Measurements from ENCODE around the gene TRPC1. TPM values are rescaled to one million over a fixed set of nuclear protein-coding genes. Genes with fewer than 3 reads are reported as not detected.

TRPC1 gene
- total RNA-seq, 4 donors from 2014 or later = 18.8 to 46.7 (median 23.4) TPM

GRCh38 chr3:142777927-142778326 is 54.1 kb downstream of the TRPC1 start:
- Histone ChIP-seq H3K9me3 (no peaks in the 10 kb centered on the region), H3K27ac (no peak overlapping the region), H3K4me1 (no peaks in the 10 kb centered on the region), H3K36me3 (peaks cover 0 to 15% of the 10 kb centered on the region in 2 donors), H3K27me3 (no peaks in the 10 kb centered on the region), H3K4me3 (no peak overlapping the region)
- TF ChIP-seq POLR2A (IDR thresholded peaks at IDR 0.05) (no peak), CTCF (IDR thresholded peaks at IDR 0.05) (no peak), EP300 (IDR thresholded peaks at IDR 0.05) (no peak), POLR2AphosphoS5 (IDR thresholded peaks at IDR 0.05) (no peak)
- no peak for ATAC-seq

- H3K4me3 ChIP-seq = no peak overlapping the region
- WGBS, 2 donors (ENCODE audit: low coverage in 1 of 2) = 84 to 85% methylated on average over 2 of the region's 2 CpGs
- H3K27ac ChIP-seq = no peak overlapping the region
- peaks cover 0 to 20% of the 10 kb centered on the region in 2 donors for H3K36me3 ChIP-seq
- H3K9me3 ChIP-seq = no peaks in the 10 kb centered on the region
- no peaks in the 10 kb centered on the region for H3K27me3 ChIP-seq
- no peak for ATAC-seq
- no peak for TF ChIP-seq CTCF (IDR thresholded peaks at IDR 0.05)
- no peak for TF ChIP-seq EP300 (IDR thresholded peaks at IDR 0.05)
- no peak for TF ChIP-seq POLR2AphosphoS5 (IDR thresholded peaks at IDR 0.05)
- no peak for TF ChIP-seq POLR2A (IDR thresholded peaks at IDR 0.05)
- H3K4me1 ChIP-seq = no peaks in the 10 kb centered on the region
Measured at GRCh38 chr3:142778541-142778940, 54.7 kb downstream of the TRPC1 start.

GRCh38 chr3:142779591-142779990 is 55.8 kb downstream of the TRPC1 start:
- TF ChIP-seq CTCF (IDR thresholded peaks at IDR 0.05) (no peak), EP300 (IDR thresholded peaks at IDR 0.05) (no peak), POLR2A (IDR thresholded peaks at IDR 0.05) (no peak), POLR2AphosphoS5 (IDR thresholded peaks at IDR 0.05) (no peak)
- ATAC-seq = no peak
- H3K36me3 ChIP-seq = peaks cover 0 to 20% of the 10 kb centered on the region in 2 donors
- H3K4me1 ChIP-seq = no peaks in the 10 kb centered on the region
- no peaks in the 10 kb centered on the region for H3K9me3 ChIP-seq
- no peaks in the 10 kb centered on the region for H3K27me3 ChIP-seq
- H3K4me3 ChIP-seq = no peak overlapping the region
- H3K27ac ChIP-seq = no peak overlapping the region

- no peak overlapping the region for H3K4me3 ChIP-seq
- 100% methylated on average over 1 to 2 of the region's 2 CpGs for WGBS, 2 donors (ENCODE audit: low coverage in 1 of 2)
- H3K36me3 ChIP-seq = peaks cover 0 to 27% of the 10 kb centered on the region in 2 donors
- H3K9me3 ChIP-seq = no peaks in the 10 kb centered on the region
- no peak overlapping the region for H3K27ac ChIP-seq
- TF ChIP-seq EP300 (IDR thresholded peaks at IDR 0.05) = no peak
- TF ChIP-seq POLR2A (IDR thresholded peaks at IDR 0.05) = no peak
- TF ChIP-seq POLR2AphosphoS5 (IDR thresholded peaks at IDR 0.05) = no peak
- TF ChIP-seq CTCF (IDR thresholded peaks at IDR 0.05) = no peak
- no peaks in the 10 kb centered on the region for H3K27me3 ChIP-seq
- no peak for ATAC-seq
- H3K4me1 ChIP-seq = peaks cover 0 to 3% (median 0%) of the 10 kb centered on the region in 3 donors
Measured at GRCh38 chr3:142782616-142783015, 58.8 kb downstream of the TRPC1 start.

GRCh38 chr3:142784228-142784627 is 60.4 kb downstream of the TRPC1 start:
- H3K4me3 ChIP-seq = no peak overlapping the region
- TF ChIP-seq POLR2A (IDR thresholded peaks at IDR 0.05) = no peak
- no peak for TF ChIP-seq POLR2AphosphoS5 (IDR thresholded peaks at IDR 0.05)
- TF ChIP-seq CTCF (IDR thresholded peaks at IDR 0.05) = no peak
- TF ChIP-seq EP300 (IDR thresholded peaks at IDR 0.05) = no peak
- 31 to 55% methylated on average over 1 of the region's 1 CpG for WGBS, 2 donors (ENCODE audit: low coverage in 1 of 2)

More at GRCh38 chr3:142784228-142784627, 60.4 kb downstream of the TRPC1 start:
- Histone ChIP-seq H3K9me3 (no peaks in the 10 kb centered on the region), H3K4me1 (peaks cover 0 to 3% (median 0%) of the 10 kb centered on the region in 3 donors), H3K27me3 (no peaks in the 10 kb centered on the region), H3K36me3 (peaks cover 0 to 22% of the 10 kb centered on the region in 2 donors), H3K27ac (no peak overlapping the region)
- no peak for ATAC-seq

Measured in gastroesophageal sphincter (tissue), 4 donors.